ENCODE measurements around the gene DOCK8. TPM values are rescaled to one million over a fixed set of nuclear protein-coding genes. Genes with fewer than 3 reads are reported as not detected.

DOCK8 gene
- total RNA-seq, 2 donors from 2014 or later: 5.2 to 9.5 TPM

DNA sequence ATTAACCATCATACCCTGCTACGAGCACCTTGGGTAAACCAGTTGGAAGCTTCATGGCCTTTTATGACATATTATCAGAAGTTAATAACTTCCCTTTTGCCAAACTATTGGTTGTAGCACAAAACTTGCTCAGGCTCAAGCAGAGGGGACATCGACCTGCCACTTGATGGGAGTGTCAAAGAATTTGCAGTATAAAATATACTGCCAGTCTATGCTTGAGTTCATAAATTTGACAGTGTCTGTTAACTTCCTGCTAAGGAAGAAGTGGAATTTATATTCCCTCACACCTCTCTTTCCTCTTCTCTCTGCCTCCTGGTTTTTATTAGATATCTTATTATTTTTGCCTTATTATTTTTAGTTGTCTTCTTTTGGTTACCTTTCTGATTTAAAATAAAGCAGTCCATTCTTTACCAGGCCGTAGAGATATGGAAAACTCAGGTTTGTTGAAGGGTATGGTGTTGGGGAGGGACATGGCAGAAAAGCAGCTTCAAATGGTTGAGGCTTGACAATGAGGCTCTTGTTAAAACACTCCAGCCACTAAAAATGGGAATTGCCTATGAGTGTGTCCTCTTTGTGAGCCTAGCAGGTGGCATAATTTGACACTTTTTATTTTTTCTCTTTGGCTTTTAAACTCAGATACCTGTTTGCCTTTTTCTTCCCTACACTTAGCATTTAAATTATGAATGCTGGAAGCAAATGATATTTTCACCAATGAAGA lies 298.0 kb downstream of the DOCK8 start:
- TF ChIP-seq CTCF (IDR thresholded peaks at IDR 0.05): no peak
- Histone ChIP-seq H3K4me1 (peaks cover 0 to 8% of the 10 kb centered on the region in 2 donors), H3K4me3 (no peak overlapping the region), H3K36me3 (no peaks in the 10 kb centered on the region), H3K9me3 (no peaks in the 10 kb centered on the region), H3K27me3 (no peaks in the 10 kb centered on the region), H3K27ac (no peak overlapping the region)
- DNase-seq (ENCODE audit: low spot score): no peak

Other genes starting within 250 kb of the DOCK8 start
- 1 to 10 TPM; 2.4 to 3.3 TPM for gene WASHC1, start 185.4 kb upstream of the DOCK8 start, total RNA-seq
- gene FOXD4, start 96.4 kb upstream of the DOCK8 start, total RNA-seq: not detected
- 10 to 100 TPM; 13.2 to 15.0 TPM for gene ZNG1A, start 35.8 kb upstream of the DOCK8 start, total RNA-seq

Measured in right atrium auricular region (tissue), 2 donors.